Mucosa of rectum (tissue), 2 donors: ENCODE data around the gene IGFBP6.
"Not testable (repeated sequence)": the region's sequence is repeated elsewhere in the genome, so short reads cannot be mapped to it uniquely, and the experiment has no call there.

Source experiments
- H3K27ac ChIP-seq, 2 donors: one replicate each; pipeline ENCODE4 v1.7.0; 2013; ENCODE audit warnings: inconsistent platforms in 2 of 2, low read depth in 2 of 2, low read length in 2 of 2
- H3K27me3 ChIP-seq, 2 donors: one replicate each; pipeline ENCODE4 v1.7.0; 2013; ENCODE audit warnings: low read length in 2 of 2; ENCODE audit not compliant: control insufficient read depth in 2 of 2, insufficient read depth in 2 of 2
- H3K36me3 ChIP-seq, 2 donors: one replicate each; pipeline ENCODE4 v1.7.0; 2013; ENCODE audit warnings: low read length in 2 of 2; ENCODE audit not compliant: control insufficient read depth in 2 of 2, insufficient read depth in 2 of 2
- H3K4me1 ChIP-seq, 2 donors: one replicate each; pipeline ENCODE4 v1.7.0; 2013; ENCODE audit warnings: low read length in 2 of 2, mild to moderate bottlenecking in 1 of 2; ENCODE audit not compliant: control insufficient read depth in 2 of 2, insufficient read depth in 2 of 2
- H3K4me3 ChIP-seq, 2 donors: one replicate each; pipeline ENCODE4 v1.7.0; 2013; ENCODE audit warnings: low read length in 2 of 2
- H3K9ac ChIP-seq, 2 donors: one replicate each; pipeline ENCODE4 v1.7.0; 2013; ENCODE audit warnings: low read length in 2 of 2, low read depth in 1 of 2, mild to moderate bottlenecking in 1 of 2
- H3K9me3 ChIP-seq, 2 donors: one replicate each; pipeline ENCODE4 v1.7.0; 2013; ENCODE audit warnings: low read length in 2 of 2; ENCODE audit not compliant: control insufficient read depth in 2 of 2
- donor health status: healthy.
- donor health status: Normal muscosa, but diverticular disease.

IGFBP6 gene

DNA sequence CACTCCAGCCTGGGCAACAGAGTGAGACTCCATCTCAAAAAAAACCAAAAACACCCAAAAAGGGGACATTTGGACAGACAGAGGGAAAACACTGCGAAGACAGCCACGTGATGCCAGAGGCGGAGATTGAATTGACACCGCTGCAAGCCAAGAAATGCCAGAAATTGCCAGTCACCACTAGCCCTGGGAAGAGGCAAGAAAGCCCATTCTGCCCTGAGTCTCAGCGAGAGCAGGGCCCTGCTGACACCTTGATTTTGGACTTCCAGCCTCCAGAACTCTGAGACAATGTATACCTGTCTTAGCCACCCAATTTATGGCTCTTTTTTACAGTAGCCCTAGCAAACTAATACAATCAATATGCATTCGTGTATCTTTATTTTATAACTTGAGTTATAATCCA lies 7.4 kb upstream of the IGFBP6 start:
- Histone ChIP-seq H3K27me3 (no peaks in the 10 kb centered on the region), H3K4me3 (no peak overlapping the region), H3K36me3 (no peaks in the 10 kb centered on the region), H3K9ac (no peak overlapping the region), H3K4me1 (peaks cover 5 to 6% of the 10 kb centered on the region in 2 donors), H3K9me3 (no peaks in the 10 kb centered on the region), H3K27ac (no peak overlapping the region)

DNA sequence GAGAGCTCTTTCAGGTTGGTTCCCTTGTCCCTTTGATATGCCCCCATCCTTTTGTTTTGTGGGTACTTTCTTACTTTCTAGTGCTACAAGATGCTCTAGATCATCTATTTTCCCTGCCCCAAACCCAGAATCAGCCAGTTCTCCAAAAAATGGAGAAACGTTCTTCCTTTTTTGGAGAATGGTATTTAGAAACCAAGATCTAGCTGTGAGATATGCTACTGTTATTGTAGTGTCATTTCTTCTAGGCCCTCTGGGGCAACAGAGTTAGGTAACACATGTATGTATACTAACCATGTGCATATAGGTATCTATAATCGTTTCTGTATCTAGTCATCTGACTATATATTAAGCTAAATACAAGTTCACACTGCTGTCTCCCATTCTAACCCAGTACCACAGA lies 6.9 kb upstream of the IGFBP6 start:
- H3K36me3 ChIP-seq, result no peaks in the 10 kb centered on the region
- peaks cover 5 to 6% of the 10 kb centered on the region in 2 donors for H3K4me1 ChIP-seq
- H3K27me3 ChIP-seq, result no peaks in the 10 kb centered on the region

DNA sequence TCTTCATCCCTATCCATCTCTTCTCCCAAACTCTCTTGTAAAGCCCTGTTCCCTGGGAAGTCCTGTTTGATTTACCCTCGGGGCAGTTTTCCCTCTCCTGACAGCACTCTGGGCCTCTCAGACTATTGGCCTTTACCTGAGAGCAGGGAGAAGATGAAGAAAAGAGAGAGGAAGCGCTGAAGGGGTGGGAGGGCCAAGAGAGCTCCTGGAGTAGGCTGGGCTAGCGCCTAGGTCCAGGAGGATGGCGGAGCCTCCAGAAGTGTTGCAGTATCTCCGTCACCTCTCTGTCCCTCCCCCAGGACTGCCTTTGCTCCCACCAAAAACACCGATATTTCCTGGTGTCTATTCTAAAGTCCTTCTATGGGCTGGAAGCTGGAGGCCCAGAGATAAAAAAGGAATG lies 5.7 kb upstream of the IGFBP6 start:
- H3K36me3 ChIP-seq, result no peaks in the 10 kb centered on the region
- no peak overlapping the region for H3K4me3 ChIP-seq
- peaks cover 6% of the 10 kb centered on the region in 2 donors for H3K4me1 ChIP-seq
- H3K27ac ChIP-seq, result no peak overlapping the region
- H3K9me3 ChIP-seq, result no peaks in the 10 kb centered on the region
- H3K9ac ChIP-seq, result no peak overlapping the region
- H3K27me3 ChIP-seq, result peaks cover 4 to 8% of the 10 kb centered on the region in 2 donors

More for the DNA sequence above, 6.9 kb upstream of the IGFBP6 start:
- H3K9me3 ChIP-seq, result no peaks in the 10 kb centered on the region
- no peak overlapping the region for H3K4me3 ChIP-seq
- no peak overlapping the region for H3K9ac ChIP-seq
- H3K27ac ChIP-seq, result no peak overlapping the region

DNA sequence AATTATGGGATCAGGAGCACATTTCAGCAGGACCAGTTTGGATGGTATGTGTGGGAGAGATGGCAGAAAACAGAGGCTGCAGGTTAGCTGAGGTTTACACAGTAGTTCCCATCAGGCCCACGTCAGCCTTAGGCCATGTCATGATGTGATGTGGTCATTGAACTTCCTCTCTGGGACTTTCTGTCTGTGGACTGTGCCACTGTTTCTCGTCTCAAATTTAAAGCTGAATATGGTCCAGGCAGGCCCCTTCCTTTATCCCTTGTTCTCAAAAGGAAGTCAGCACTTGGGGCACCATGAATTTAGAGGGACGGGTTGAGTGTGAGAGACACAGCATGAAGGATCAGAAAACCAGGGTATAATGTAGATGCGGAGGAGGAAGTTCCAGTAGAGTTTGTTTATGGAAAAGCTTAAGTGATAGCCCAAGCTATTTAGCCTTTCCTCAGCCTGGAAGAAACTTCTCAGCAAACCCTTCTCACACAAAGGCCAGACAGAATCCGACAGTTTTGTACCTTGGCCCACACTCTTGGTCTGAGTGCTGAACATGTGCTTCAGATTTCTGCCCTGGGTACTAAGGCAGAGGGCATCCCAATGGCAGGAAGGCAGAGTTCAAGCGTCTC lies 3.6 kb upstream of the IGFBP6 start:
- no peak overlapping the region for H3K4me3 ChIP-seq
- H3K4me1 ChIP-seq, result peaks cover 13 to 21% of the 10 kb centered on the region in 2 donors
- H3K9me3 ChIP-seq, result no peaks in the 10 kb centered on the region
- peak overlapping the region in 1 of 2 donors; percentile 38 for H3K9ac ChIP-seq
- H3K27ac ChIP-seq, result peak overlapping the region; percentile 69 to 82
- no peaks in the 10 kb centered on the region for H3K36me3 ChIP-seq
- H3K27me3 ChIP-seq, result peaks cover 4 to 9% of the 10 kb centered on the region in 2 donors

DNA sequence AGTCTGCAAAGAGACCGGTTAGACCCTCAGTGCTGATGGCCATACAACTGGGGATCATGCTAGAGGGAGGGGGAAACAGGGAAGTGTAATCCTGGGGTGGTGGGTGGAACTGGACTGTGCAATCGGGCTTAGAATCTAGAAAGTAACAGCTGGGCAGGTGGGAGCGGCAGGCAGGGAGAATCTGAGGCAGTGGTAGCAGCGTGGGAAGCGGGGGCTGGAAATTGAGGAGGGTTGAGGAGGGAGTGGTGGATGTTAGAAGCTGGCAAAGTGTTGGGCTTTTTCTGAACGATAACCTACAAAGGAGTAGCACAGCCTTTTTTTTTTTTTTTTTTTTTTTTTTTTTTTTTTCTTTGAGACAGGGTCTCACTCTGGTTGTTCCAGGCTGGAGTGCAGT lies 3.1 kb upstream of the IGFBP6 start:
- Histone ChIP-seq H3K4me3 (no peak overlapping the region), H3K36me3 (no peaks in the 10 kb centered on the region), H3K27ac (peak overlapping the region; percentile 69 to 82), H3K4me1 (peaks cover 17 to 25% of the 10 kb centered on the region in 2 donors), H3K9me3 (no peaks in the 10 kb centered on the region), H3K9ac (no peak overlapping the region), H3K27me3 (peaks cover 7 to 9% of the 10 kb centered on the region in 2 donors)

DNA sequence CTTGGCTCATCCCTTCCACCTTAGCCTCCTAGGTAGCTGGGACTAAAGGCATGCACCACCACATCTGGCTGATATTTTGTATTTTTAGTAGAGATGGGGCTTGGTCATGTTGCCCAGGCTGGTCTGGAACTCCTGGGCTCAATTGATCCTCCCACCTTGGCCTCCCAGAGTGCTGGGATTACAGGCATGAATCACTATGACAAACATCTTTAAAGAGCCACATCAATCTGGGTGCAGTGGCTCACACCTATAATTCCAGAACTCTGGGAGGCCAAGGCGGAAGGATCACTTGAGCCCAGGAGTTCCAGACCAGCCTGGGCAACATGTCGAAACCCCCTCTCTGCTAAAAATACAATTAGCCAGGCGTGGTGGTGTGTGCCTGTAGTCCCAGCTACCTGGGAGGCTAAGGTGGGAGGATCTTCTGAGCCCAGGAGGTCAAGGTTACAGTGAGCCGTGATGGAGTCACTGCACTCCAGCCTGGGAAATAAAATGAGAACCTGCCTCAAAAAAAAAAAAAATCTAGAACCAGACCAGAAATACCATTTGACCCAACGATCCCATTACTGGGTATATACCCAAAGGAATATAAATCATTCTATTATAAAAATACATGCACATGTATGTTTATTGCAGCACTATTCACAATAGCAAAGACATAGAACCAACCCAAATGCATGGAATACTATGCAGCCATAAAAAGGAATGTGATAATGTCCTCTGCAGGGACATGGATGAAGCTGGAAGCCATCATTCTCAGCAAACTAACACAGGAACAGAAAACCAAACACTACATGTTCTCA lies 2.5 kb upstream of the IGFBP6 start:
- Histone ChIP-seq H3K4me1 (peaks cover 17 to 25% of the 10 kb centered on the region in 2 donors), H3K27ac (peak overlapping the region in 1 of 2 donors; percentile 23)
- H3K9me3 ChIP-seq, H3K4me3 ChIP-seq, H3K27me3 ChIP-seq, H3K9ac ChIP-seq, H3K36me3 ChIP-seq: not testable (repeated sequence)

DNA sequence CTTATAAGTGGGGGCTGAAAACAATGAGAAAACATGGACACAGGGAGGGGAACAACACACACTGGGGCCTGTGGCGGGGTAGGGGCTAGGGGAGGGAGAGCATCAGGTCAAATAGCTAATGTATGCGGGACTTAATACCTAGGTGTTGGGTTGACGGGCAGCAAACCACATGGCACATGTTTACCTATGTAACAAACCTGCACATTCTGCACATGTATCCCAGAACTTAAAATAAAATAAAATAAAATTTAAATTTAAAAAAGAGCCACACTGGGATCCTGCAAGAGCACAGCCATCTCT lies 1.9 kb upstream of the IGFBP6 start:
- not testable (repeated sequence) for H3K36me3 ChIP-seq, H3K4me3 ChIP-seq, H3K27me3 ChIP-seq, H3K9me3 ChIP-seq, H3K9ac ChIP-seq
- Histone ChIP-seq H3K4me1 (peaks cover 17 to 25% of the 10 kb centered on the region in 2 donors), H3K27ac (peak overlapping the region in 1 of 2 donors; percentile 86)

DNA sequence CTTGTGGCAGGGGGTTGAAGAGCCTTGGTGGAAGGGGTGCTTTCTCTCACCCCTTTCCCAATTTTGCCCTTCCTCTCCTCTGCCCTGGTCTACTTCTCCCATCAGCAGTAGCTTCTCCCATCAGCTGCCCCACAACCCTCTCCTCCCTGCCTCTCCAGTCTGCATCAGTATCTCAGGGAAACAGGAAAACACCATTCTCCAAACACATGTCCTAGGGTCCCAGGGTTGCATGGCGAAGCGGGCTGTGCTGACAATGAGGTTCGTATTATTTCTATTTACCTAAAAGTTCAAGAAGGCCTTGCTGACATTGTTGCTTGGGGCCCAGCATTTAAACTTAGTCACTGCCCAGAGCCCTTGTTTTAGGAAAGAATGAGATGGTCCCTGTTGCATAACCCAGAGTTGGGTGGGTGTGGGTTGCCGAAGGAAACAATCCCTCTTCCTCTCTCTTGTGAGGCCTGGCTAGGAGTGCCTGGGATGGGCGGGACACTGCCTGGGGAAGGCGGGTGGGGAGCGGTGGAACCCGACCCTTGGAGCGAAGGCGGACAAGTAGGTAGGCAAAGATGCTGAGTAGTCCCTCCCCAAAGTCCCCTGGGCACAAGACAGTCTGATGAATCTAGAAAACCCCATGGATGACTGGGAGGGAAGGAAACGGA lies 1.3 kb upstream of the IGFBP6 start:
- peak overlapping the region; percentile 77 to 86 for H3K27ac ChIP-seq
- no peaks in the 10 kb centered on the region for H3K36me3 ChIP-seq
- peaks cover 17 to 25% of the 10 kb centered on the region in 2 donors for H3K4me1 ChIP-seq
- H3K9me3 ChIP-seq, result no peaks in the 10 kb centered on the region
- peaks cover 7 to 9% of the 10 kb centered on the region in 2 donors for H3K27me3 ChIP-seq
- peak overlapping the region; percentile 67 to 74 for H3K4me3 ChIP-seq
- no peak overlapping the region for H3K9ac ChIP-seq

DNA sequence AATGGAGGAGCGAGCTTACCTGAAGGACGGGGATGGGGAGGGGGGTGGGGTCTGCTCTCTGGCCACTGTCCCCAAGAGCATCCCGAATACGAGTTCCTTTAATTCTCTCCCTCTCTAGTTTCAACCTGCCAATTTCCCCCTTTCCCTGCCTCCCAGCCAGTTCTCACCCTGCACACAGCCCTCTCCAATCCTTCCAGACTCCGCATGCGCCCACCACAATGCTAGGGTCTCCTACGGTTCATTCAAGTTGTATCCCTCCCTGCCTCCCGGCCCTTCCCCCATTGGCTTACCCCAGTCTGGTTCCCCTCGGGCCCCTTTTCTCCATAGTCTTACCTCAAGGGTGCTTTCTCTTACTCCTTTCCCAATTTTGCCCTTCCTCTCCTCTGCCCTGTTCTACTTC lies 708 bp upstream of the IGFBP6 start:
- H3K27me3 ChIP-seq, result peaks cover 7 to 9% of the 10 kb centered on the region in 2 donors
- peak overlapping the region; percentile 77 to 86 for H3K27ac ChIP-seq
- H3K4me3 ChIP-seq, result peak overlapping the region; percentile 67 to 74
- H3K36me3 ChIP-seq, result no peaks in the 10 kb centered on the region
- peak overlapping the region in 1 of 2 donors; percentile 70 for H3K9ac ChIP-seq
- no peaks in the 10 kb centered on the region for H3K9me3 ChIP-seq
- peaks cover 17 to 25% of the 10 kb centered on the region in 2 donors for H3K4me1 ChIP-seq

DNA sequence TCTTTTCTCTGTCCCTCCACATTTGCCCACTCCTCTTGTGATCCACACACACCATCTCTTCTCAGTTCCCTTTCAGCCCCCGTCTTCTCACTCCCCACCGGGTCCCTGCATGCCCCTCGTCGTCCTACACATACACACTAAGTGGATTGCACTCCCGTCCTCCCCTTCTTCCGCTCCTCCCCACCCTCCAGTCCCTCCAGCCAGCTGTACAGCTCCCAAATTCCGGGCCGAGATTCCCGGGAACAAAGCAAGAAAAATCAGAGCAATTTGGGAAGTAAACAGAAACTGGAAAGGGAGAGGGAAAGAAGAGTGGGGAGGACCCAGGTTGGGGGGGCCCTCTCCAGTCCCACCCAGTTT lies 282 bp upstream of the IGFBP6 start:
- Histone ChIP-seq H3K4me1 (peaks cover 17 to 25% of the 10 kb centered on the region in 2 donors), H3K9ac (peak overlapping the region in 1 of 2 donors; percentile 70), H3K27ac (peak overlapping the region; percentile 77 to 86)

More for the DNA sequence above, 282 bp upstream of the IGFBP6 start:
- no peaks in the 10 kb centered on the region for H3K36me3 ChIP-seq
- no peaks in the 10 kb centered on the region for H3K9me3 ChIP-seq
- peaks cover 7 to 9% of the 10 kb centered on the region in 2 donors for H3K27me3 ChIP-seq
- peak overlapping the region; percentile 67 to 74 for H3K4me3 ChIP-seq
